HPDE6-E6E7 (cell line): Measurements from ENCODE around the gene FCN3.

Source experiments
- DNase-seq: peaks from one replicate; pipeline ENCODE4 v3.0.0; 2011; ENCODE audit warnings: missing footprints; ENCODE audit errors: extremely low spot score

FCN3 gene

GRCh38 chr1:27380224-27380623 is 5.6 kb upstream of the FCN3 start:
- no peak for DNase-seq

DNA sequence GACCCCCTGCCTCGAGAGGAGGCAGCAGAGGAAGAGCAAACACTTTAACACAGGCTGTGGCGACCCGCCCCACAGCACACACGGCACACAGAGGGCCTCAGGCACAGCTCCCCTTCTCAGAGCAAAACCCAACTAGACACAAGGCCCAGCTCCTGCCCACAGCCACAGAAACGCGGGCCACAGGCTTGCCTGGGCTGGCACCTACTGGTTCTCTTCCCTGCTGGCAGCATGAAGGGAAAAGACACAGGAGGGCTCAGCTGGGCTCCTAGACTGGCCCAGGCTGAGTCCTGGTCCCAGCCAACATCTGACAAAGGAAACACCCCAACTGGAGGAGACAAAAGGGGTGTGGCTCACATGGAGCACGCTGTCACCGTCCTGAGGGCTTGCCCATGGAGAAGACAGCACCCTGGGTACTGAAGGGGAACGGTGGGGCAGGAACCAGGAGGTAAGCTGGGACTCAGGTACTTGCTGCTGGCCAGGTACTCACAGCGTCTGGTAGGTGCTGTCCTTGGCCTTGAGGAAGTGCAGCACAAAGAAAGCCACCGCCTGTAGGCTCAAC is 5.0 kb upstream of the FCN3 start:
- DNase-seq: no peak

- DNase-seq: no peak
These were observed 3.3 kb upstream of the FCN3 start for GRCh38 chr1:27377760-27378495.

GRCh38 chr1:27372808-27373690 is 1.6 kb downstream of the FCN3 start:
- no peak for DNase-seq

GRCh38 chr1:27372022-27372807 is 2.4 kb downstream of the FCN3 start:
- DNase-seq: no peak

GRCh38 chr1:27368869-27369582 is 5.6 kb downstream of the FCN3 start:
- DNase-seq: no peak

GRCh38 chr1:27367160-27367650 is 7.4 kb downstream of the FCN3 start:
- DNase-seq: no peak

DNA sequence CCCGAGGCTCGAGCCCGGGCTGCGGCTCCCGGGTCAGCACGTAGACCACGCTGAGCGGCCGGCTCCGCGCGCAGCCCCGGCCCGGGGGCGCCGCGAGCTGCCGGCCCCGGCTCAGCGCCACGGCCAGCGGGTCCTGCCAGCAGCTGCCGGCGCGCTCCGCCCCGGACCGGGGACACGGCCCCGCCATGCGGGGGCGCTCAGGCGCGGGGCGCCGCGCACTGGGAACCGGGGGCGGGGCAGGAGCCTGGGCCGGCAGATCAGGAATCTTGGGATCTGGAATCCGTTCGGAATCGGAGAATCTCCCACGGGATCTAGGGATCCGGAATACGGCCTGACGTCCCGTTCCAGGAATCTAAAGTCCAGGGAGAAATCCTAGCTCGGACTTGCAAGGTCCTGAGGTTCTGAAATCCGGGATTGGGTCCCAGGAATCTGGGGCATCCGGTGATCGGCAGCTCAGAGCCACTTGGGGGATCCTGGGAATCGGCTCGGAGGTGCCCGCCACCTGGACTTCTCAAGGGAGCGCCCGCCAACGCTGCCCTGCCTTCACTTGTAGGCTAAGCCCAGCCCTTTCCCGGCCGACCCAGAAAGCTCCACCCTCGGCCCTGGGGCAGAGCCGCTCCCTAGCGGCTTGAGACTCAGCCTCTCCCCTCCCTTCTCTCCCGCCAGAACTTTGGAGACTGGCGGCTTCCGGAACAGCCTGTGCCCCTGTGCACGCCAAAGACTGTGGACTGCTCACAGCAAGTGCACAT is 8.0 kb downstream of the FCN3 start, which contains the start of gene MAP3K6:
TSS of gene MAP3K6 (minus strand) at position 551 of the 749 bp plus-strand sequence. CDS start at position 187, 364 bp downstream.
- DNase-seq: peak; percentile 88

DNA sequence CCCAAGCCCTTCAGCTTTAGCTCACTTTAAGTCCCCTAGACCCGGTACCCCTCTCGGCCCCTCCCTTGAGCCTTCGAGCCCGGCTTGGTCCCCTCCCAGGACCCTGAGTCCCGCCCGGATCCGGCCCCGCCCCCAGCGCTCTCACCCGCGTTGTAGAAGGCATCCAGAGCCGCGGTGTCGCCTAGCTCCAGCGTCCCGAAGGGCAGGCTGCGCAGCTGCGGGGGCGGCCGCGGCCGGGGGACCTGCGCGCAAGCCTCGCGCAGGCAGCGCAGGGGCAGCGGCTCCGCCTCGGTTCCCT is 8.6 kb downstream of the FCN3 start:
- DNase-seq: no peak

GRCh38 chr1:27365372-27366112 is 9.1 kb downstream of the FCN3 start:
- DNase-seq: peak; percentile 86

GRCh38 chr1:27364696-27365371 is 9.8 kb downstream of the FCN3 start:
- no peak for DNase-seq

- no peak for DNase-seq
These were observed 10.6 kb downstream of the FCN3 start for GRCh38 chr1:27363766-27364695.

DNA sequence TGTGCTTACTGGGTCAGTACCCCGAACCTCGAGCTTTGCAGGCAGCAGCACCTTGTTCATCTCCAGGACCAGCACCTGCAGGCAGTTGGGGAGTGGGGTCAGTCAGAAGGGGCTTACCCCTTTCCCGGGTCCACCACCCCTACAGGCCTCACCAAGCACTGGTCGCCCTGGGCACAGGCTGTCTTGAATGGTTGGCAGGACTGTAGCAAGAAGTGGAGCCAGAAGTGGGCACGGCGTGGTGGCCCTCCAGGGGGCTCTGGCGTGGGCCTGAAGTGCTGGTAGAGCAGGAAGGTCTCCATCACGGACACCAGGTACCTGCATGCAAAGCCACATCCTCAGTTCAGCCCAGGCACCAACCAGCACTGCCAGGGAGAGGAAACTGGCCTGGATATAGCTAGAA is 13.1 kb downstream of the FCN3 start:
- DNase-seq: no peak

- DNase-seq: no peak
These were observed 13.6 kb downstream of the FCN3 start for GRCh38 chr1:27361044-27361402.

GRCh38 chr1:27360159-27361043 is 14.2 kb downstream of the FCN3 start:
- DNase-seq: no peak

GRCh38 chr1:27359822-27360158 is 14.8 kb downstream of the FCN3 start:
- DNase-seq: no peak

DNA sequence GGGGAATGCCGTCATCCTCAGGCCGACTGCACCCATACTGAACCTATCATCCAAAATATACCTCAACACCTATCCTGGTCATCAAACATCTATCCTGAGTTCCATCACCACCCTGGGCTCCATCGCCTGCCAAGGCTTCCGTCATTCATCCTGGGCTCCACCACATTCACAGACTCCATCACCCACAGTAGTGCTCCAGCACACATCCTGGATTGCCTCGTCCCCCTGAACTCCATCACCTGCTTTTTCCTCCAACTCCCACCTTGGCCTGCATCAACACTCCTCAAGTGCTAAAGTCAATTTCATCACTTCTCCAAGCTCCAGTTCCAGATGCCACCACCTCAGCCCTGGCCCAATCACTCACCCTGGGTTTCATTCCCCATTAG is 15.7 kb downstream of the FCN3 start:
- DNase-seq: no peak
